Measurements from ENCODE around the gene LRRC8D.

Gene LRRC8D

DNA sequence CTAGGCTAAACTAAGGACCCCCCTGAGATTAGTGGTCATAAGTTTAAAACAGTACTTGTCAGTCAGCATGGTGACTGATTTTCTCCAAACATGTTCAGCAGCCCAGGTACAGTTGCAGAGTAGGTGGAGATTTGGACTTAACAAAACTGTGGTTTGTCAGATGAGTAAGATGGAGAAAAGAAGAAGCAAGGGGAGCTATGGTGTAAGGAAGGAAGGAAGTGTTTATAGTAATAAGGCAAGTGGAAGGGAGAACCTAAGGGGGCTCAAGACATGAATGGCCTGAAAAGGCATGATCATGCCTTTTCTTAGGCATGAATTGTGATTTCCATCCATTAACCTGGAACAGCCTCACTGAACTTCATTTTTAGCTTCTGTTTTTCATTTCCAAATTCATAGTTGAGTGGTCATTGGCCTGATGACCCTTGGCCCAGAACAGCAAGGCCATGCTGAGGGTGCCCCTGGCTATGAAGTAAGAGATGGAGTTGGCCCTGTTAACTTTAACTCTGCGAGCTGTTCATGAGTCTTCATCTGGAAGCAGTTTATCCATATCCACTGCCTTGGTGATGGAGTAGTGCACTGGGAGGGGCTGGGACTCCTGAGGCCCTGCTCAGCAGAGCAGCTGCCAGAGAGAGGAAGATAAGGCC lies 60.7 kb downstream of the LRRC8D start:
- Mint-ChIP-seq H3K4me1 (peaks cover 28% of the 10 kb centered on the region), H3K27ac (no peak overlapping the region), H3K36me3 (ENCODE audit: low read depth) (peaks cover 41% of the 10 kb centered on the region), H3K9me3 (peaks cover 11% of the 10 kb centered on the region), H3K27me3 (ENCODE audit: low read depth, poor library complexity) (no peaks in the 10 kb centered on the region), H3K4me3 (no peak overlapping the region)
- TF ChIP-seq, protein P1, sequence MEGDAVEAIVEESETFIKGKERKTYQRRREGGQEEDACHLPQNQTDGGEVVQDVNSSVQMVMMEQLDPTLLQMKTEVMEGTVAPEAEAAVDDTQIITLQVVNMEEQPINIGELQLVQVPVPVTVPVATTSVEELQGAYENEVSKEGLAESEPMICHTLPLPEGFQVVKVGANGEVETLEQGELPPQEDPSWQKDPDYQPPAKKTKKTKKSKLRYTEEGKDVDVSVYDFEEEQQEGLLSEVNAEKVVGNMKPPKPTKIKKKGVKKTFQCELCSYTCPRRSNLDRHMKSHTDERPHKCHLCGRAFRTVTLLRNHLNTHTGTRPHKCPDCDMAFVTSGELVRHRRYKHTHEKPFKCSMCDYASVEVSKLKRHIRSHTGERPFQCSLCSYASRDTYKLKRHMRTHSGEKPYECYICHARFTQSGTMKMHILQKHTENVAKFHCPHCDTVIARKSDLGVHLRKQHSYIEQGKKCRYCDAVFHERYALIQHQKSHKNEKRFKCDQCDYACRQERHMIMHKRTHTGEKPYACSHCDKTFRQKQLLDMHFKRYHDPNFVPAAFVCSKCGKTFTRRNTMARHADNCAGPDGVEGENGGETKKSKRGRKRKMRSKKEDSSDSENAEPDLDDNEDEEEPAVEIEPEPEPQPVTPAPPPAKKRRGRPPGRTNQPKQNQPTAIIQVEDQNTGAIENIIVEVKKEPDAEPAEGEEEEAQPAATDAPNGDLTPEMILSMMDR (IDR thresholded peaks at IDR 0.05) = no peak
- DNase-seq = no peak

DNA sequence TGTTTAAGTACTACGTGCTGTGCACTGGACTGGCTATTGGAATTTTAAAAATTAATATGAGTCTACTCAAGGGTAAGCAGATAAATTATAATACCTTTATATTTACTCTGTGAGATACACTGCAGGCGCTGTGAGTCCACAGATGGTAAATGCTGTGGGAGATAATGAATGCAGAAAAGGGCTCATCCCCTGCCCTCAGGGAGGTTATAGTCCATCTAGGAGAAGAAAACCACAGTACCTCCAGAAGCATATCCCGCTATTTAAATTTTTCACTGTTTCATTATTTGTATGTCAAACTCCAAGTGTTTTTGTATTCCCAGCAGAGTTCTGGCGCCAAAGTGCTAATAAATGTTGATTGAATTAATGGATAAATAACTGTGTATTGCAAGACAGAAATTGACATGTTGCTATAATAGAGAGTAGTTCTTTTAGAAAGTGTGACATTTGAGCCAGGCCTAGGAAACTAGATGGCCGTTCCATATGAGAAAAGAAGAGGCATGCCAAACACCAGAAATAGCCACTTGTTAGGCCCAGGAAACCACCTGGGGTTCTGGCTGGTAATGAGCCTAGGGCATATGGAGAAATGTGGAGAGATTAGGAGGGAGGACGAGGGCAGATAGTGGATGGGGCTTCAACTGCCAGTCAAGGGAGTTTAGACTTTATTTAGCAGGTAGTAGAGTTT lies 61.7 kb downstream of the LRRC8D start:
- TF ChIP-seq, protein P1 (IDR thresholded peaks at IDR 0.05) = no peak
- H3K36me3 Mint-ChIP-seq (ENCODE audit: low read depth) = peaks cover 41% of the 10 kb centered on the region
- H3K27ac Mint-ChIP-seq = no peak overlapping the region
- no peak for DNase-seq
- peaks cover 11% of the 10 kb centered on the region for H3K9me3 Mint-ChIP-seq
- no peaks in the 10 kb centered on the region for H3K27me3 Mint-ChIP-seq (ENCODE audit: low read depth, poor library complexity)
- H3K4me1 Mint-ChIP-seq = peaks cover 28% of the 10 kb centered on the region
- no peak overlapping the region for H3K4me3 Mint-ChIP-seq

DNA sequence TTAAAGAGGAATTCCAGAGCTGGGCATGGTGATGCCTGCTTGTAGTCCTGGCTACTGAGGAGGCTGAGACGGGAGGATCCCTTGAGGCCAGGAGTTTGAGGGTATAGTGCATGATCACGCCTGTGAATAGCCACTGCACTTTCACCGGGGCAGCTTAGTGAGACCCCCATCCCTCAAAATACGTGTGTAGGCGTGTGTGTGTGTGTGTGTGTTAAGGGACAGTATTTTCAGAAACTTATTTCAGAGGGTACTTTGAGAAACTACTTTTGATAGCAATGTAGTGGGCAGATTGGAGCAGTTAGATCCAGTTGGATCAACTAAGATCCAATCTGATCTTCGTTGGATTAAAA lies 62.2 kb downstream of the LRRC8D start:
- Mint-ChIP-seq H3K9me3 (peaks cover 11% of the 10 kb centered on the region), H3K4me3 (no peak overlapping the region), H3K36me3 (ENCODE audit: low read depth) (peaks cover 41% of the 10 kb centered on the region), H3K27ac (peak overlapping the region; percentile 73), H3K4me1 (peaks cover 28% of the 10 kb centered on the region), H3K27me3 (ENCODE audit: low read depth, poor library complexity) (no peaks in the 10 kb centered on the region)
- TF ChIP-seq, protein P1 (IDR thresholded peaks at IDR 0.05) = no peak
- no peak for DNase-seq

DNA sequence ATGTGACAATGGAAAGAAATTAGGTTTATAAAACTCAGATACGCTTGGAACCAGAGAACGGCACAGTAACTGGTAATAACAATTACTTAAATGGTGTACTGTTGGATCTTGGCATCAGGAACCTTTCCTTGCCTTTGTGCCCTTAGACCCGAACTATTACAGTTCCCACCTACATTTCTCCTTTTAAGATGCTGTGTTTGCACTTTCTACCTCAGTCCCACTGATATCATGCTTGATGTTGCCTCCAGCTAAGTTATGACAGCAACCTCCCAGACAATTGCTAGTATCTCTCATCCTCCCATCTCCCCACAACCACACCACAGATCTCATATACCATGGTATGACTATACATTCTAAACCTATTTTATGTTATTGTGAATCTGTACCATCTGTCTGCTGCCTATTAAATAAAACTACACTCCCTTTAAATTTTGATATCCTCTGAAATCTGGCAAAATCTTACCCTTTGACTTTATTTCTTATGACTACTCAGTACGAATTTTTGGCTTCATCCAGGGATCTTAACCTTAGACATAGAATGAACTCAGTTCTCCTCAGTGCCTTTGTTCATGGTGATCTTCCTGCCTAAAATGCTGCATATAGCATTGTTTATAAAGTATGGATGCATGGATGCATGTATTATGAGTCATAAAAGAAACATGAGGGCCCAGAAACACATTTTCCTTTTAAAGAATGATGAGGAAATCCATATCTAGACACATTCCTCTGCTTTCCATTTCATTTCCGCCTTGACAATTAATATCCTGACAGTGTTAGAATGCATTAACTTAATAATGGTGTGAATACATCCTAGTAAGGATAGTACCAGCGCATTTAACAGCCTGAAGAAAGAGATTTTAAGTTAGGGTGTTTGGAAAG lies 64.1 kb downstream of the LRRC8D start:
- peaks cover 8% of the 10 kb centered on the region for H3K9me3 Mint-ChIP-seq
- peaks cover 27% of the 10 kb centered on the region for H3K36me3 Mint-ChIP-seq (ENCODE audit: low read depth)
- no peaks in the 10 kb centered on the region for H3K27me3 Mint-ChIP-seq (ENCODE audit: low read depth, poor library complexity)
- no peak overlapping the region for H3K27ac Mint-ChIP-seq
- no peak for DNase-seq
- H3K4me1 Mint-ChIP-seq = peaks cover 28% of the 10 kb centered on the region
- H3K4me3 Mint-ChIP-seq = no peak overlapping the region
- TF ChIP-seq, protein P1 (IDR thresholded peaks at IDR 0.05) = no peak

DNA sequence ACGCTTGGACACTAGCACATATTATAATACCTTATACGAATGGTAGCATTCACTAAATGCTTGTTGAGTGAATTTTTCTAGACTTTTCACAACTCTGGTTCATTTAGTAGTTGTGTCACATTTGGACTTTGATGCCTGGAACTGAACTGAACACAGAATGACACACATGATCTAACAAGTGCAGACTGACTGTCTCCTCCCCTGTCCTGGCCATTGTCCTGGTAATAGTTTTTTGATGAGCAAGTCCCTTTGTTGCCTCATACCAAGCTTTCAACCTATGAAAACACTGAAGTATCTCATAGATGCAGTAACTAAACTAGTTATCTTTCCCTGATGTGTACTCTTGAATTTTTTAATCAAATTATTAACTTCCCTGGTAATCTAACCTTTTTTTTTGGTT lies 66.4 kb downstream of the LRRC8D start:
- DNase-seq = no peak
- Mint-ChIP-seq H3K36me3 (ENCODE audit: low read depth) (peaks cover 22% of the 10 kb centered on the region), H3K27ac (no peak overlapping the region), H3K4me3 (no peak overlapping the region), H3K4me1 (peaks cover 36% of the 10 kb centered on the region), H3K9me3 (no peaks in the 10 kb centered on the region), H3K27me3 (ENCODE audit: low read depth, poor library complexity) (no peaks in the 10 kb centered on the region)
- TF ChIP-seq, protein P1 (IDR thresholded peaks at IDR 0.05) = no peak
